CD14-positive monocyte (primary cell): ENCODE measurements around the gene CLK3. TPM values are rescaled to one million over a fixed set of nuclear protein-coding genes. Genes with fewer than 3 reads are reported as not detected.

Experiments used
- DNase-seq, 3 donors: peaks; one replicate each; pipeline ENCODE4 v3.0.0-alpha.2; 2011 to 2022
- H2AFZ ChIP-seq: 2 replicates; pipeline ENCODE4 v1.6.0; 2012; ENCODE audit warnings: mild to moderate bottlenecking, low read depth, low read length, inconsistent platforms; ENCODE audit not compliant: insufficient read depth, poor library complexity, severe bottlenecking
- H3K27ac ChIP-seq, 2 donors: 1 replicate in 1 of 2; 2 replicates in 1 of 2; pipeline ENCODE4 v1.5.1; 2012 to 2013; ENCODE audit warnings: low read length in 2 of 2, control low read depth in 1 of 2, inconsistent platforms in 1 of 2, low read depth in 1 of 2, mild to moderate bottlenecking in 1 of 2
- H3K27me3 ChIP-seq, 2 donors: one replicate each; pipeline versions ENCODE4 v1.6.0 to v1.6.1; 2011 to 2013; ENCODE audit warnings: low read length in 2 of 2; ENCODE audit not compliant: control insufficient read depth in 2 of 2, insufficient read depth in 2 of 2
- H3K36me3 ChIP-seq, 2 donors: replicated peaks in 1 of 2; 1 replicate in 1 of 2; 2 replicates in 1 of 2; pipeline versions ENCODE4 v1.5.1 to v1.6.1; 2012 to 2013; ENCODE audit warnings: low read length in 2 of 2, control low read depth in 1 of 2, inconsistent platforms in 1 of 2, mild to moderate bottlenecking in 1 of 2; ENCODE audit not compliant: insufficient read depth in 2 of 2, control insufficient read depth in 1 of 2
- H3K4me1 ChIP-seq, 2 donors: 1 replicate in 1 of 2; 2 replicates in 1 of 2; pipeline versions ENCODE4 v1.5.1 to v1.6.1; 2012 to 2013; ENCODE audit warnings: low read length in 2 of 2, control low read depth in 1 of 2, inconsistent platforms in 1 of 2, mild to moderate bottlenecking in 1 of 2, moderate library complexity in 1 of 2; ENCODE audit not compliant: insufficient read depth in 2 of 2, control insufficient read depth in 1 of 2
- H3K4me2 ChIP-seq: replicated peaks from 2 replicates; pipeline ENCODE3; 2012; ENCODE audit warnings: low read length, moderate library complexity, mild to moderate bottlenecking; ENCODE audit not compliant: poor library complexity, severe bottlenecking; ENCODE audit errors: extremely low read depth
- H3K4me3 ChIP-seq, 3 experiments: fragments of 200-600 bp in 1 of 3; sonication (generic) in 1 of 3; replicated peaks in 1 of 3; 1 replicate in 2 of 3; 2 replicates in 1 of 3; pipeline ENCODE4 v1.5.1; 2011 to 2013; ENCODE audit warnings: low read length in 3 of 3, mild to moderate bottlenecking in 3 of 3, control low read depth in 2 of 3, low read depth in 2 of 3, inconsistent platforms in 1 of 3, moderate library complexity in 1 of 3
- H3K79me2 ChIP-seq: 2 replicates; pipeline ENCODE4 v1.6.0; 2012; ENCODE audit warnings: mild to moderate bottlenecking, control low read depth, inconsistent platforms, low read length, moderate library complexity; ENCODE audit not compliant: insufficient read depth
- H3K9ac ChIP-seq: 2 replicates; pipeline ENCODE4 v1.6.0; 2017; ENCODE audit warnings: low read length, mild to moderate bottlenecking; ENCODE audit not compliant: insufficient read depth, poor library complexity, severe bottlenecking
- H3K9me3 ChIP-seq, 2 donors: replicated peaks in 1 of 2; 1 replicate in 1 of 2; 2 replicates in 1 of 2; pipeline versions ENCODE4 v1.5.1 to v1.6.1; 2012 to 2013; ENCODE audit warnings: low read length in 2 of 2, control low read depth in 1 of 2; ENCODE audit not compliant: control insufficient read depth in 1 of 2, insufficient read depth in 1 of 2
- H4K20me1 ChIP-seq: 2 replicates; pipeline ENCODE4 v1.6.0; 2012; ENCODE audit warnings: mild to moderate bottlenecking, low read length, control low read depth, moderate library complexity; ENCODE audit not compliant: insufficient read depth
- H3K27ac Mint-ChIP-seq, 7 donors: one replicate each; pipeline ENCODE4 v1.8.0; 2020; ENCODE audit warnings: mild to moderate bottlenecking in 7 of 7, mixed read lengths in 7 of 7, moderate library complexity in 6 of 7, inconsistent platforms in 2 of 7
- H3K27me3 Mint-ChIP-seq, 3 donors: one replicate each; pipeline ENCODE4 v1.8.0; 2021 to 2022; ENCODE audit warnings: low read depth in 3 of 3, mild to moderate bottlenecking in 3 of 3, mixed read lengths in 3 of 3, moderate library complexity in 3 of 3, inconsistent platforms in 1 of 3
- H3K36me3 Mint-ChIP-seq, 2 donors: one replicate each; pipeline ENCODE4 v1.8.0; 2020; ENCODE audit warnings: mixed read lengths in 2 of 2, inconsistent platforms in 1 of 2, mild to moderate bottlenecking in 1 of 2
- H3K4me1 Mint-ChIP-seq: one replicate; pipeline ENCODE4 v1.8.0; 2020; ENCODE audit warnings: mild to moderate bottlenecking, mixed read lengths
- H3K4me3 Mint-ChIP-seq, 2 donors: one replicate each; pipeline ENCODE4 v1.8.0; 2020; ENCODE audit warnings: mild to moderate bottlenecking in 2 of 2, mixed read lengths in 2 of 2, moderate library complexity in 1 of 2
- H3K9me3 Mint-ChIP-seq, 7 donors: one replicate each; pipeline ENCODE4 v1.8.0; 2020 to 2022; ENCODE audit warnings: mixed read lengths in 7 of 7, mild to moderate bottlenecking in 6 of 7, moderate library complexity in 6 of 7, inconsistent platforms in 2 of 7
- WGBS: methylation state at CpG from one replicate; pipeline ENCODE4 v1.1.5; 2013; ENCODE audit warnings: missing lambda C conversion rate; ENCODE audit not compliant: insufficient coverage; 5-methylcytosine and 5-hydroxymethylcytosine counted together
- intact Hi-C, 2 donors: fragments of 100-400 bp; cut with micrococcal nuclease; formaldehyde crosslinking; loops; one replicate each; pipeline versions ENCODE4 v1.15.0 to v1.15.1; 2023
- polyA plus RNA-seq, 3 donors: library from polyadenylated mRNA; depleted of rRNA in 1 of 3; unstranded in 2 of 3; stranded (reverse) in 1 of 3; fragments of 300-500 nt in 2 of 3; fragments of >200 nt in 1 of 3; fragmentation: Illumina TruSeq in 2 of 3; gene quantifications; 1 replicate in 2 of 3; 2 replicates in 1 of 3; pipeline ENCODE4 v1.2.3, GENCODE V29; 2012 to 2021
- TF ChIP-seq, protein P1 (sequence below): fragments of 200-600 bp; IDR thresholded peaks from one replicate; pipeline ENCODE4 v1.8.0; 2022; ENCODE audit warnings: antibody characterized with exemption, mild to moderate bottlenecking

The CLK3 gene
- polyA plus RNA-seq, 3 donors: 27.6 to 354 (median 33.2) TPM

DNA sequence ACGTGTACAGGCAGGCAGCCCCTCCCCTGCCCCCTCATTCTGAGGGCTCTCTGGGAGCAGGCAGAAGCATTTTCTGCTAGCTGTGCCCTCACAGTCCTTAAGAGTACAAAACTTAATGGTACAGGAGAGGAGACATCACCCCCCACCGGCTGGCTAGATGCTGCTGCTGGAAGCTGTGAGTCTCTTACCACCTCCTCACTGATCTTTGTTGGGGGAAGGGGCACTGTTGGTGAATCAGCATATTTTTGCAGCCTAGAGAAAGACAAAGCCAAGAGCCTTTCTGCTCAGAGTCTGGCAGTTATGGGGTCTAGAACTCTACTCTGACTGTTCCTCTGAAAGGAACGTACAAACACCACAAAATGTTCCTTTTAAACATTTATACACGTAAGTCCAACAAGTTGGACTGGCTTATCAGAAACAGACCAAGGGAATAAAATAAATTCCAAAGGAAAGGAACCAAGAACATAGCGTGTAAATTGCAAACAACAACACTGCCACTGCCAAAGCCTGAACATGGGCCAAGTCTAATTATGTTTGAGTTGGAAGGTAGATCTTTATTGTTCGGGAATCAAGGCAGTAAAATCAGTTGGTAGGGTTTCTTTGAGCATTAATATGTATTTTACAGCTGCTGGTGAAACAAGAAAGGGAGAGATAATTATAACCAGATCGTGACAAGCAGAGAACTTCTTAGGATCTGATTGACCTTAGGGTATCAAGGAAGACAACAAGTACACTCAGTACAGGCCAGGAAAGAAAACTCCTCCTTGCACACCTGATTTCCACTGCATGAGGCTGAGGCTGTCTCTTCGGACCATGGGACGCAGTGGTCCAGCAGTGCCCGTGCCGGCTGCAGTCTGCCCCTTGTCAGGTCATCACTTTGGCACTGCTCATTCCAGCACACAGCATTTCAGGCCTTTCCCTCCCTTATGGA lies 27.4 kb downstream of the CLK3 start:
- no peak overlapping the region for H3K9ac ChIP-seq
- H3K4me1 ChIP-seq: no peaks in the 10 kb centered on the region
- Mint-ChIP-seq H3K27ac (peak overlapping the region in 1 of 7 donors; percentile 51), H3K4me3 (no peak overlapping the region), H3K36me3 (peaks cover 64 to 79% of the 10 kb centered on the region in 2 donors), H3K4me1 (peaks cover 7% of the 10 kb centered on the region), H3K27me3 (peaks cover 0 to 2% (median 0%) of the 10 kb centered on the region in 3 donors), H3K9me3 (no peaks in the 10 kb centered on the region)
- 86% methylated on average over 8 of the region's 11 CpGs for WGBS
- intact Hi-C loops: no loop called here
- no peak overlapping the region for H3K4me2 ChIP-seq
- no peak for DNase-seq
- peaks cover 49 to 93% of the 10 kb centered on the region in 2 donors for H3K36me3 ChIP-seq
- no peaks in the 10 kb centered on the region for H3K27me3 ChIP-seq
- H3K27ac ChIP-seq: no peak overlapping the region
- H3K9me3 ChIP-seq: no peaks in the 10 kb centered on the region
- H3K79me2 ChIP-seq: no peaks in the 10 kb centered on the region
- H2AFZ ChIP-seq: no peak overlapping the region
- TF ChIP-seq, protein P1, sequence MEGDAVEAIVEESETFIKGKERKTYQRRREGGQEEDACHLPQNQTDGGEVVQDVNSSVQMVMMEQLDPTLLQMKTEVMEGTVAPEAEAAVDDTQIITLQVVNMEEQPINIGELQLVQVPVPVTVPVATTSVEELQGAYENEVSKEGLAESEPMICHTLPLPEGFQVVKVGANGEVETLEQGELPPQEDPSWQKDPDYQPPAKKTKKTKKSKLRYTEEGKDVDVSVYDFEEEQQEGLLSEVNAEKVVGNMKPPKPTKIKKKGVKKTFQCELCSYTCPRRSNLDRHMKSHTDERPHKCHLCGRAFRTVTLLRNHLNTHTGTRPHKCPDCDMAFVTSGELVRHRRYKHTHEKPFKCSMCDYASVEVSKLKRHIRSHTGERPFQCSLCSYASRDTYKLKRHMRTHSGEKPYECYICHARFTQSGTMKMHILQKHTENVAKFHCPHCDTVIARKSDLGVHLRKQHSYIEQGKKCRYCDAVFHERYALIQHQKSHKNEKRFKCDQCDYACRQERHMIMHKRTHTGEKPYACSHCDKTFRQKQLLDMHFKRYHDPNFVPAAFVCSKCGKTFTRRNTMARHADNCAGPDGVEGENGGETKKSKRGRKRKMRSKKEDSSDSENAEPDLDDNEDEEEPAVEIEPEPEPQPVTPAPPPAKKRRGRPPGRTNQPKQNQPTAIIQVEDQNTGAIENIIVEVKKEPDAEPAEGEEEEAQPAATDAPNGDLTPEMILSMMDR: no peak
- H3K4me3 ChIP-seq: no peak overlapping the region
- H4K20me1 ChIP-seq: peaks cover 34% of the 10 kb centered on the region

DNA sequence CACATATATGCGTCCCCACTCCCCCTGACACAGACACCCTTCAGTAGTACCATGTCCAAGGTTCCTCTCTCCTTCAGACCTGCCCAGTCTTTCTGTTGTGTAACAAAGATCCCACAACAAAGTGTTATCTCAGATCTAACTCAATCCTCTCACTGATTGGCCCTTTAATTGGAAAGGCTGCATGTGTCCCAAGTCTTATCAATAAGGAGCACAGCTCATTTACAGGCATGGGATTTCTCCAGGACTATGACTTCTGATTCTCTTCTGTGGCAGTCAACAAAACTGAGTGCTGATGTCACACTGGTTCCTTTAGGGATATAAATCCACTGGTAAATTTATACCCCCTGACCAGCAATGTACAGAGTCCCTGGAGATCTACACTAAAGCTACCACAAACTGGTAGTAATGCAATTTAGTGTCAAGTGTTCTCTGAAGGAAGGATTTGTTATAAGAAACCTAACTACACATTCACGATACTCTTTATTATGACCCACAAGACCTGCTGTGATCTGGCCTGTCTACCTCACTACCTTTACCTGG lies 28.1 kb downstream of the CLK3 start:
- DNase-seq: no peak
- 100% methylated on average over 1 of the region's 2 CpGs for WGBS
- Histone ChIP-seq H2AFZ (no peak overlapping the region), H3K9me3 (no peaks in the 10 kb centered on the region), H3K27me3 (no peaks in the 10 kb centered on the region), H3K9ac (no peak overlapping the region), H3K4me3 (no peak overlapping the region), H3K4me2 (no peak overlapping the region), H3K27ac (no peak overlapping the region), H3K4me1 (peaks cover 0 to 5% of the 10 kb centered on the region in 2 donors), H3K36me3 (peaks cover 44 to 87% of the 10 kb centered on the region in 2 donors), H4K20me1 (peaks cover 40% of the 10 kb centered on the region), H3K79me2 (no peaks in the 10 kb centered on the region)
- no peaks in the 10 kb centered on the region for H3K9me3 Mint-ChIP-seq
- intact Hi-C loops: no loop called here
- H3K4me3 Mint-ChIP-seq: no peak overlapping the region
- H3K4me1 Mint-ChIP-seq: peaks cover 13% of the 10 kb centered on the region
- H3K36me3 Mint-ChIP-seq: peaks cover 64 to 76% of the 10 kb centered on the region in 2 donors
- TF ChIP-seq, protein P1: no peak
- H3K27me3 Mint-ChIP-seq: no peaks in the 10 kb centered on the region
- H3K27ac Mint-ChIP-seq: no peak overlapping the region
